ENCODE measurements around the gene HFE. TPM values are rescaled to one million over a fixed set of nuclear protein-coding genes. Genes with fewer than 3 reads are reported as not detected.
"Not testable (repeated sequence)": the region's sequence is repeated elsewhere in the genome, so short reads cannot be mapped to it uniquely, and the experiment has no call there.

HFE gene
- total RNA-seq, 1 experiment from 2014 or later: 2.8 TPM

DNA sequence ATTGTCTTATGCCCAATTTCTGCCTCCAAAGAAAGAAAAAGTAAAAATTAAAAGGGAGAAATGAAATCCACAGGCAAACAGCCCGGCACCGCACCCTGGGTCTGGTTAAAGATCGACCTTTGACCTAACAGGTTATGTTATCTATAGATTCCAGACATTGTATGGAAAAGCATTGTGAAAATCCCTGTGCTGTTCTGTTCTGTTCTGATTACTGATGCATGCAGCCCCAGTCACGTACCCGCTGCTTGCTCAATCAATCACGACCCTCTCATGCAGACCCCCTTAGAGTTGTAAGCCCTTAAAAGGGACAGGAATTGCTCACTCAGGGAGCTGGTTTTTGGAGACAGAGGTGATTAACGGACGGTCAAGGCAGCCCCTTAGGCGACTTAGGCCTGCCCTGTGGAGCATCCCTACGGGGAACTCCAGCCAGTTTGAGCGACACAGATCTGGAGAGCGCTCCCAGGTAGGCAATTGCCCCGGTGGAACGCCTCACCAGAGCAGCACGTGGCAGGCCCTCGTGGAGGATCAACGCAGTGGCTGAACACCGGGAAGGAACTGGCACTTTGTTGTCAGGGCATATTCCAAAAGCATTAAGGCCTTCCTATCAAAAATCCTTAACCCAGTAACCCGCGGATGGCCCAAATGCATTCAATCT is 12.0 kb upstream of the HFE start:
- Mint-ChIP-seq H3K9me3 (ENCODE audit: unreplicated experiment) (no peaks in the 10 kb centered on the region), H3K27ac (ENCODE audit: low read depth, unreplicated experiment) (no peak overlapping the region), H3K27me3 (ENCODE audit: insufficient read depth, unreplicated experiment) (no peaks in the 10 kb centered on the region), H3K4me1 (ENCODE audit: insufficient read depth, unreplicated experiment) (no peaks in the 10 kb centered on the region), H3K4me3 (ENCODE audit: unreplicated experiment) (no peak overlapping the region), H3K36me3 (ENCODE audit: insufficient read depth, unreplicated experiment) (no peaks in the 10 kb centered on the region)
- no TSS peak for BruUV-seq (replicated peaks)
- CTCF ChIA-PET: interaction anchor here (1.3 kb wide), 1 partner anchor 8 kb away, joined by 4 read pairs; no protein-coding TSS in a partner anchor
- POLR2A ChIA-PET: no interaction called here
- no peak for DNase-seq (ENCODE audit: unreplicated experiment)
- TF ChIP-seq, protein P1, sequence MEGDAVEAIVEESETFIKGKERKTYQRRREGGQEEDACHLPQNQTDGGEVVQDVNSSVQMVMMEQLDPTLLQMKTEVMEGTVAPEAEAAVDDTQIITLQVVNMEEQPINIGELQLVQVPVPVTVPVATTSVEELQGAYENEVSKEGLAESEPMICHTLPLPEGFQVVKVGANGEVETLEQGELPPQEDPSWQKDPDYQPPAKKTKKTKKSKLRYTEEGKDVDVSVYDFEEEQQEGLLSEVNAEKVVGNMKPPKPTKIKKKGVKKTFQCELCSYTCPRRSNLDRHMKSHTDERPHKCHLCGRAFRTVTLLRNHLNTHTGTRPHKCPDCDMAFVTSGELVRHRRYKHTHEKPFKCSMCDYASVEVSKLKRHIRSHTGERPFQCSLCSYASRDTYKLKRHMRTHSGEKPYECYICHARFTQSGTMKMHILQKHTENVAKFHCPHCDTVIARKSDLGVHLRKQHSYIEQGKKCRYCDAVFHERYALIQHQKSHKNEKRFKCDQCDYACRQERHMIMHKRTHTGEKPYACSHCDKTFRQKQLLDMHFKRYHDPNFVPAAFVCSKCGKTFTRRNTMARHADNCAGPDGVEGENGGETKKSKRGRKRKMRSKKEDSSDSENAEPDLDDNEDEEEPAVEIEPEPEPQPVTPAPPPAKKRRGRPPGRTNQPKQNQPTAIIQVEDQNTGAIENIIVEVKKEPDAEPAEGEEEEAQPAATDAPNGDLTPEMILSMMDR (IDR thresholded peaks at IDR 0.05; ENCODE audit: unreplicated experiment): no peak
- intact Hi-C loops (cut with micrococcal nuclease): no loop called here

DNA sequence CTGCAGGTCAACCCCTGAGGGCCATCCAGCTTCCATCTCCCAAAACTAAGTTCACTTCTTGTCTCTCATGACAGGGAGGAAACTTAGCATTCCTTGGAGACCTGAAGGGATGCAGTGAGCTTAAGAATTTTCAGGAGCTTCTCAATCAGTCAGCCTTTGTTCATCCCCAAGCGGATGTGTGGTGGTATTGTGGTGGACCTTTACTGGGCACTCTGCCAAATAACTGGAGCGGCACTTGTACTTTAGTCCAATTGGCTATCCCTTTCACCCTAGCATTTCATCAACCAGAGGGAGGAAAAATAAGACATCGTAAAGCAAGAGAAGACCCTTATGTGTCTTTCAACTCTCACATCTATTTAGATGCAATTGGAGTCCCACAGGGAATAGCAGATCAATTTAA is 9.2 kb upstream of the HFE start:
- H3K27me3 Mint-ChIP-seq (ENCODE audit: insufficient read depth, unreplicated experiment); H3K27ac Mint-ChIP-seq (ENCODE audit: low read depth, unreplicated experiment); intact Hi-C loops (cut with micrococcal nuclease); H3K4me3 Mint-ChIP-seq (ENCODE audit: unreplicated experiment); DNase-seq (ENCODE audit: unreplicated experiment); H3K36me3 Mint-ChIP-seq (ENCODE audit: insufficient read depth, unreplicated experiment); H3K4me1 Mint-ChIP-seq (ENCODE audit: insufficient read depth, unreplicated experiment); BruUV-seq (replicated peaks); H3K9me3 Mint-ChIP-seq (ENCODE audit: unreplicated experiment): not testable (repeated sequence)
- CTCF ChIA-PET: interaction anchor here (1.5 kb wide), 1 partner anchor 9 kb away, joined by 3 read pairs; the partner anchor contains the start of gene HFE
- POLR2A ChIA-PET: interaction anchor here (2.6 kb wide), 1 partner anchor 9 kb away, joined by 11 read pairs; the partner anchor contains the start of gene HFE

DNA sequence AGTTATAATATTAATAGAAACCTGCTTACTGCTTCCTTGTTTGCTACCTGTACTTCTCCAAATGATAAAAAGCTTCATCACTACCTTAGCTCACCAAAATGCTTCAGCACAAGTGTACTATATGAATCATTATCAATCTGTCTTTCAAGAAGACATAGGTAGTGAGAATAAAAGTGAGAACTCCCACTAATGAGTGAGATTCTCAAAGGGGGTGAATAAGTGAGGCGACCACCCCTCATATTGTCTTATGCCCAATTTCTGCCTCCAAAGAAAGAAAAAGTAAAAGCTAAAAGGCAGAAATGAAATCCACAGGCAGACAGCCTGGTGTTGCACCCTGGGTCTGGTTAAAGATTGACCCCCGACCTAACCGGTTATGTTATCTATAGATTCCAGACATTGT is 6.1 kb upstream of the HFE start:
- DNase-seq (ENCODE audit: unreplicated experiment); H3K4me1 Mint-ChIP-seq (ENCODE audit: insufficient read depth, unreplicated experiment); H3K27me3 Mint-ChIP-seq (ENCODE audit: insufficient read depth, unreplicated experiment); H3K36me3 Mint-ChIP-seq (ENCODE audit: insufficient read depth, unreplicated experiment); H3K27ac Mint-ChIP-seq (ENCODE audit: low read depth, unreplicated experiment); intact Hi-C loops (cut with micrococcal nuclease); BruUV-seq (replicated peaks); H3K9me3 Mint-ChIP-seq (ENCODE audit: unreplicated experiment); H3K4me3 Mint-ChIP-seq (ENCODE audit: unreplicated experiment): not testable (repeated sequence)
- ChIA-PET POLR2A (interaction anchor here (1.3 kb wide), 1 partner anchor 16 kb away, joined by 3 read pairs; no protein-coding TSS in a partner anchor), CTCF (interaction anchor here (0.6 to 2.2 kb wide), 3 partner anchors 8 to 16 kb away, joined by 3 to 11 read pairs (median 9); no protein-coding TSS in a partner anchor)

DNA sequence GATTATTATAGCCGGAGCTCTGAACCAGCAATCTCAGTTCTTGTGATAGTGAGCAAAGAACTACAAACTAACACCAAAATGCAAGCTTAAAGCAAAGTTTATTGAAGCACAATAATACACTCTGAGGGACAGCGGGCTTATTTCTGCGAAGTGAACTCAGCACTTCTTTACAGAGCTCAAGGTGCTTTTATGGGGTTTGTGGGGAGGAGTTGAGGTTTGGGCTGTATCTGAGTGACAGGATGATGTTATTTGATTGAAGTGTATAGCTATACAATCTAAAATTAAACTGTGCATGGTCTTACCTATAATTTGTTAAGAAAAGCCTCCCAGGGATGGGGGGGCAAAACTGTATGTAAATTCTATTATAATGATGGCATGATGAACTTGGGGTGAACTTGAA is 1.0 kb upstream of the HFE start:
- no peaks in the 10 kb centered on the region for H3K9me3 Mint-ChIP-seq (ENCODE audit: unreplicated experiment)
- peaks cover 10% of the 10 kb centered on the region for H3K4me1 Mint-ChIP-seq (ENCODE audit: insufficient read depth, unreplicated experiment)
- no peak overlapping the region for H3K27ac Mint-ChIP-seq (ENCODE audit: low read depth, unreplicated experiment)
- TF ChIP-seq, protein P1 (IDR thresholded peaks at IDR 0.05; ENCODE audit: unreplicated experiment): no peak
- ChIA-PET CTCF (interaction anchor here (0.7 to 6.2 kb wide), 4 partner anchors 8 to 21 kb away, joined by 3 to 81 read pairs (median 41); no protein-coding TSS in a partner anchor), POLR2A (interaction anchor here (0.7 to 4.9 kb wide), 12 partner anchors 9 to 109 kb away, joined by 3 to 59 read pairs (median 15); a partner anchor contains a TSS)
- BruUV-seq (replicated peaks): no TSS peak
- no peak for DNase-seq (ENCODE audit: unreplicated experiment)
- H3K27me3 Mint-ChIP-seq (ENCODE audit: insufficient read depth, unreplicated experiment): no peaks in the 10 kb centered on the region
- intact Hi-C loops (cut with micrococcal nuclease): no loop called here
- H3K36me3 Mint-ChIP-seq (ENCODE audit: insufficient read depth, unreplicated experiment): peaks cover 7% of the 10 kb centered on the region
- no peak overlapping the region for H3K4me3 Mint-ChIP-seq (ENCODE audit: unreplicated experiment)

DNA sequence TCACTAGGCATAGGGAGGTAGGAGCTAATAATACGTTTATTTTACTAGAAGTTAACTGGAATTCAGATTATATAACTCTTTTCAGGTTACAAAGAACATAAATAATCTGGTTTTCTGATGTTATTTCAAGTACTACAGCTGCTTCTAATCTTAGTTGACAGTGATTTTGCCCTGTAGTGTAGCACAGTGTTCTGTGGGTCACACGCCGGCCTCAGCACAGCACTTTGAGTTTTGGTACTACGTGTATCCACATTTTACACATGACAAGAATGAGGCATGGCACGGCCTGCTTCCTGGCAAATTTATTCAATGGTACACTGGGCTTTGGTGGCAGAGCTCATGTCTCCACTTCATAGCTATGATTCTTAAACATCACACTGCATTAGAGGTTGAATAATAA is 1.1 kb downstream of the HFE start:
- intact Hi-C loops (cut with micrococcal nuclease): no loop called here
- no peak for DNase-seq (ENCODE audit: unreplicated experiment)
- Mint-ChIP-seq H3K9me3 (ENCODE audit: unreplicated experiment) (no peaks in the 10 kb centered on the region), H3K4me1 (ENCODE audit: insufficient read depth, unreplicated experiment) (peaks cover 10% of the 10 kb centered on the region), H3K27me3 (ENCODE audit: insufficient read depth, unreplicated experiment) (no peaks in the 10 kb centered on the region), H3K36me3 (ENCODE audit: insufficient read depth, unreplicated experiment) (peaks cover 7% of the 10 kb centered on the region), H3K27ac (ENCODE audit: low read depth, unreplicated experiment) (peak overlapping the region; percentile 92), H3K4me3 (ENCODE audit: unreplicated experiment) (peak overlapping the region; percentile 88)
- POLR2A ChIA-PET: interaction anchor here (0.5 to 4.9 kb wide), 17 partner anchors 10 to 1743 kb away, joined by 3 to 59 read pairs (median 11); a partner anchor contains a TSS
- TSS peak; percentile 47 for BruUV-seq (replicated peaks)
- CTCF ChIA-PET: interaction anchor here (0.6 to 6.2 kb wide), 4 partner anchors 8 to 62 kb away, joined by 4 to 81 read pairs (median 44); no protein-coding TSS in a partner anchor
- TF ChIP-seq, protein P1 (IDR thresholded peaks at IDR 0.05; ENCODE audit: unreplicated experiment): no peak

Measured in MCF 10A (cell line).